Motor neuron (in vitro differentiated cells): ENCODE measurements around the gene OLFML3. TPM values are rescaled to one million over a fixed set of nuclear protein-coding genes. Genes with fewer than 3 reads are reported as not detected.
"Not testable (repeated sequence)": the region's sequence is repeated elsewhere in the genome, so short reads cannot be mapped to it uniquely, and the experiment has no call there.

Experiments
- ATAC-seq, 8 experiments: fragments of 200-7000 bp; cut with Tn5 transposase; replicated peaks in 6 of 8; 2 replicates each; pipeline ENCODE4 v1.8.0; 2021; ENCODE audit warnings: mild to moderate bottlenecking in 8 of 8, moderate library complexity in 8 of 8
- H3K27ac ChIP-seq, 2 donors: fragments of 250-450 bp; sonication (Bioruptor Pico); 2 replicates each; pipeline ENCODE4 v1.9.0; 2021; ENCODE audit warnings: antibody characterized with exemption in 2 of 2, mild to moderate bottlenecking in 2 of 2, moderate library complexity in 1 of 2
- H3K4me1 ChIP-seq, 2 donors: fragments of 250-450 bp; sonication (Bioruptor Pico); replicated peaks in 1 of 2; 2 replicates each; pipeline ENCODE4 v1.6.1; 2021; ENCODE audit warnings: antibody characterized with exemption in 2 of 2, mild to moderate bottlenecking in 2 of 2, moderate library complexity in 1 of 2
- H3K4me3 ChIP-seq, 5 donors: fragments of 250-450 bp; sonication (Bioruptor Pico); 2 replicates each; pipeline ENCODE4 v1.9.0; 2021; ENCODE audit warnings: antibody characterized with exemption in 5 of 5, mild to moderate bottlenecking in 5 of 5, moderate library complexity in 4 of 5
- WGBS, 10 experiments: fragments of 450-650 bp; shearing (Covaris generic); methylation state at CpG; one replicate each; pipeline ENCODE4 v1.0.0; 2022; 5-methylcytosine and 5-hydroxymethylcytosine counted together
- in situ Hi-C, 9 experiments: fragments of 400-800 bp; cut with MboI; loops; one replicate each; pipeline ENCODE4 v1.15.0; 2021; ENCODE audit warnings: low sequenced_read_pairs in 9 of 9, low pct_unique_long_range_greater_than_20kb in 2 of 9; ENCODE audit not compliant: unreplicated experiment in 9 of 9
- total RNA-seq, 8 experiments: library from RNA; unstranded; fragments of 300-600 nt; gene quantifications; 2 replicates each; pipeline versions ENCODE4 v1.2.3 to v1.2.4, GENCODE V29; 2022

OLFML3 gene
- total RNA-seq, 8 experiments from 2014 or later = 0.27 to 172 (median 3.8) TPM

DNA sequence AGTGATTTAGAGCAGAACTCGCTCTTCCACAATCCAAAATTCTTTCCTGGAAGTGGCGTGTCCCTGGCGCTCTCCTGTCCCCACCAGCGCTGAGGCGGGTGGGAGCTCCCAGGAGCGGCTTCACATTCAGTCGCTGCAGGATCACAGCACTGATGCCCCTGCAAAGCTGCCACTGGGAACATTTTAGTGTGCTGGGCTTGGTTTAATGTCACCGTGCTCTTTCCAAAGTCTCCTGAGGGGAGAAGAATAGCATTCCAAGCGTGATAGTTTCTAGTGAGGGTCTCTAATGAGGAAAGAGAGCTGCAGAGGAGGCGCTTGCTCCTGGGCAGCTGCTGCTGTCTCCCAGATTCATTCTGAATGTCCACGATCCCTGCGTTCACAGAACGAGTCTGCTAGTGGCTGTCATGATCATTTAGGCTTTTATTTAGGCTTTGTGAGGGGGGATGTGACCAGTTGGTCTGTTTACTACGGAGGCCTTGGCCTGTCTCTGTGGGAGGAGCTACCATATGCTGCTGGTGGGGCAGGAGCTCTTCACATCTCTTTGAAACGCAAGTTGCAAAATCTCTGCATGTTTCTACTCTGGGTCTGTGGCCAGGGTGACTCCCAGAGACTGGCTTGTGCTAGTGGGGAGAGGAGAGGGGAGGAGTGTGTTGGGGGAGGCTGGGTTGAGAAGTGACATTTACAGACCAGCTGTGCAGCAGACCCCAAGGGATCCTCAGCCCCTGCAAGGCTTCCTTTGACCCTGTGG, 23.4 kb downstream of the OLFML3 start:
- H3K4me3 ChIP-seq = no peak overlapping the region
- peaks cover 14 to 28% of the 10 kb centered on the region in 2 donors for H3K4me1 ChIP-seq
- 13 to 60% (median 52%) methylated on average over 3 to 9 of the region's 15 CpGs; no CpG with 5 or more reads in 5 of the 10 experiments for WGBS, 10 experiments
- peak; percentile 60 to 100 (median 82) for ATAC-seq
- peak overlapping the region in 1 of 2 donors; percentile 37 for H3K27ac ChIP-seq
- in situ Hi-C loops = no loop called here

DNA sequence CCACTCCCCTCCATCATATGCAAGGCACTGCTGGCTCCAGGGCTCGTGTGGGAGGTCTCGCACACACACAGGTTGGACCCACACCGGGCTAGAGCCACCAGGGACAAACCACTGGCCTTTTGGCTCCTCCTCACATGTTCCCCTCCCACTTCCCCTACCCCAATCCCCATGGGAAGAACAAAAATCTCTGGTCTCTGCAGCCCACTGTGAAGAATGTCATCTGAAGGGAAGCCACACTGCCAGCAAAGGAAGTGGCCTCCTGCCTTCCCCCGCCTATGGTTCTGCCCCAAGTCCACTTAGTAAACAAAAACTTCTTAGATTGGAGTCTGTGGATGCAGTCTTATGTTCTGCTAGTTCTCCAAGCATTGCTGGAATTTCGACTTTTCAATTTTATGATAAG, 24.2 kb downstream of the OLFML3 start:
- H3K4me1 ChIP-seq = peaks cover 15 to 28% of the 10 kb centered on the region in 2 donors
- ATAC-seq = peak in 1 of 8 experiments; percentile 2
- in situ Hi-C loops = no loop called here
- H3K27ac ChIP-seq = no peak overlapping the region
- WGBS, 10 experiments = 40 to 91% (median 70%) methylated on average over 1 to 5 of the region's 5 CpGs; no CpG with 5 or more reads in 2 of the 10 experiments
- no peak overlapping the region for H3K4me3 ChIP-seq

DNA sequence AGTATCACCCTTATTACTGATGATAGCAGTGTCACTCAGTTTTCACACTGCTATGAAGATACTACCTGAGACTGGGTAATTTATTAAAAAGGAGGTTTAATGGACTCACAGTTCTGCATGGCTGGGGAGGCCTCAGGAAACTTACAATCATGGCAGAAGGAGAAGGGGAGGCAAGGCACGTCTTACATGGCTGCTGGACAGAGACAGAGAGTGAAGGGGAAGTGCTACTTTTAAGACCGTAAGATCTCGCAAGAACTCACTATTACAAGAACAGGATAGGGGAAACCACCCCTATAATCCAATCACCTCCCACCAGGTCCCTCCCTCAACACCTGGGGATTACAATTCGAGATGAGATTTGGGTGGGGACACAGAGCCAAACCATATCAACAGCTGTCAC, 27.6 kb downstream of the OLFML3 start:
- ATAC-seq, H3K4me3 ChIP-seq, H3K27ac ChIP-seq, in situ Hi-C loops: not testable (repeated sequence)
- WGBS, 10 experiments = 80 to 100% (median 83%) methylated on average over 2 to 3 of the region's 4 CpGs; no CpG with 5 or more reads in 4 of the 10 experiments
- peaks cover 14 to 17% of the 10 kb centered on the region in 2 donors for H3K4me1 ChIP-seq

DNA sequence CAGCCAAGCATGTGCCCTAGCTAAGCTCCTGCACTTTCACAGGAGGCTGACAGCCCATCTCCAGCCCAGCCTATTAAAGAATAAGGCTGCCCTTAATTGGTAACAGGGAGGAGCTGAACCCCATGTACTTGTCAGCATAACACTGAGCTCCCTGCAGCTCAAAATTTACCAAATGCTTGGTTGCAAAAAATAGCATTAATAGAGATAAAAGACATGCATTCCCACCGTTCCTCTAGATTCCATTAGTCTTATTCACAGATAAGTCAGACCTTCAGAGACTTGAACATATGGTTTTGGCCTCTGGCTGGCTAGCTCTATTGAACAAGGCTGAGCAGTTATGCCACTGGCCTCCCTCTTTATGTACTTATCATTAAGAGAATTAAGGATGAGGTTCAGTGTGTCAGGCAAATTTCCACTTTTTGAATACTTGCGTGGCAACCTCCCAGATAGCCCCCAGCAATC, 29.2 kb downstream of the OLFML3 start:
- Histone ChIP-seq H3K4me3 (no peak overlapping the region), H3K27ac (no peak overlapping the region), H3K4me1 (peaks cover 1 to 4% of the 10 kb centered on the region in 2 donors)
- peak in 6 of 8 experiments; percentile 41 to 74 (median 54) for ATAC-seq
- in situ Hi-C loops = no loop called here
- 50 to 83% (median 60%) methylated on average over 1 to 2 of the region's 2 CpGs; no CpG with 5 or more reads in 3 of the 10 experiments for WGBS, 10 experiments

DNA sequence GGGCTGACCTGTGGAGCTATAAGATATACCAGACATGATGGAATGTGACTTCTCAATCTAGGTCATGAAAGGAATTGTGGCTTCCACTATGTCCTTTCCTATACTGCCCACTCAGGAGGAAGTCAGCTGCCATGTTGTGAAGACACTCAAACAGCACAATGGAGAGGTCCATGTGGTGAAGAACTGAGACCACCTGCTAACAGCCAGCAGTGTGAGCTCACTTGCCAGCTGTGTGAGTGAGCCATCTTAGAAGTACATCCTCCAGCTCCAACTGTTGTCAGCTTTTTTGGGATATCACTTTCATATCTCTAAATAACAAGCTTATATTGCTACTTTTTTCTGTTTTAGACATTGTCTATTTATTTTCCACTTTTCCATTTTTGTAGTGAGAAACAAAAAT, 29.7 kb downstream of the OLFML3 start:
- Histone ChIP-seq H3K27ac (no peak overlapping the region), H3K4me3 (no peak overlapping the region), H3K4me1 (peaks cover 0 to 3% of the 10 kb centered on the region in 2 donors)
- in situ Hi-C loops = no loop called here
- ATAC-seq = peak in 1 of 8 experiments; percentile 43

DNA sequence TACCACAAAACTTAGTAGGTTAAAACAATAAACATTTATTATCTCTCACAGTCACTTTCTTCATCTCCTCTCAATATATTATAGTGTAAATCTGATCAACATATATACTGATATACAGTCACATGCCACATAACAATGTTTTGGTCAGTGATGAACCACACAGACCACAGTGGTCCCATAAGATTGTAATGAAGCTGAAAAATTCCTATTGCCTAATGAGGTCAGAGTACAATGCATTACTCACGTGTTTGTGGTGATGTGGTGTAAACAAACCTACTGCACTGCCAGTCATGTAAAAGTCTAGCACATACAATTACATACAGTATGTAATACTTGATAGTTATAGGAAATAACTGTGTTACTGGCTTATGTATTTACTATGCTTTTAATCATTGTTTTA, 30.1 kb downstream of the OLFML3 start:
- in situ Hi-C loops = no loop called here
- Histone ChIP-seq H3K27ac (no peak overlapping the region), H3K4me3 (no peak overlapping the region), H3K4me1 (peaks cover 0 to 3% of the 10 kb centered on the region in 2 donors)
- peak in 1 of 8 experiments; percentile 29 for ATAC-seq
- WGBS, 10 experiments = 50 to 83% (median 78%) methylated on average over 1 of the region's 1 CpG; no CpG with 5 or more reads in 2 of the 10 experiments

DNA sequence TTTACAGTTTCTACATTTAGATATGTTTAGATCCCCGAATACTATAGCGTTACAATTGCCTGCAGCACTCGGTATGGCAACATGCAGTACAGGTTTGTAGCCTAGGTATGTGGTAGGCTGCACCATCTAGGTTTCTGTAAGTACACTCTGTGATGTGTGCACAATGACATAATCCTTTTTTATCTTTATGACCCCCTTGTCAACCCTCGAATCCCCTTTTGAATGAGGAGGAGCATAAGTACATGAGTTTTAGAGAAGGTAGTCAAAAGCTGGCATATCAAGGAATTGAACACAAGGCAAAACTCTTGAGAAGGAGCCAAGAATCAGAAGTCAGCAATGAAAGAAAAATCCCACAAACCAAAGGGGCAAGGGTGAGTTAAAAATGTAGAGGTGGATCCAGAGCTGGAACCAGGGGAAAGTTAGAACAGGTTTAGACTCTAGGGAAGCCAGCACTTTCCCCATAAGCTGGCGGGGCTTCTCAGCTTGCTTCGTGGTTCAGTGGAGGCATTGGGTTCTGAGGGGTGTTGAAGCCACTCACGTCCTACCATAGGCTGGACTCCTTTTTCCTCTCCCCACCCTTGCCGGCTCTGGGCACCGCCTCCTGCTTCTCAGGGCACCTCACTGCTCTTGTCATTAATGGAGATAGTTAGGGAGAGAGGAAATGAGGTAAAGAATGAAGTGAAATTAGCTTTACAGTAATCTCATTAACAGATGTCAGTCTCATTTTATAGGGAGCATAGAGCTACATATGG, 31.3 kb downstream of the OLFML3 start:
- Histone ChIP-seq H3K27ac (no peak overlapping the region), H3K4me3 (no peak overlapping the region), H3K4me1 (peaks cover 0 to 3% of the 10 kb centered on the region in 2 donors)
- no peak for ATAC-seq
- in situ Hi-C loops = no loop called here
- 24 to 93% (median 72%) methylated on average over 1 to 9 of the region's 9 CpGs for WGBS, 10 experiments

DNA sequence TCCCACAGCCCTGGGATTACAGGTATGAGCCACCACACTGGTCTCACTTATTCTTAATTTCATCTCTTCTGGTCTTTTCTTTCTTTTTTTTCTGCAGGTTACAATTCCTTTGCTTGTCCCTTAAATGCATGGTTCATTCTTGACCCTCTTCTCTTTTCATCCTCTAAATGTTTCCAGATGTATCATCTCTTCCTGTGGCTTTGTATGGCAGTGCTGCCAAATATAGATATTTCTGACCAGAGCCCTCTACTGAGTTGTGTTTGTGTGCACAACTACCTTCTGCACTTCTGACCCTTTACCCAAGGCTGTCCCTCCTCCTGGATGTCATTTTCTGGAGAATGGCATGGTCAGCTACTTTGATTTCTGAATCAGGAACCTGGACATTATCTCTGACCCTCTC, 32.5 kb downstream of the OLFML3 start:
- ATAC-seq = no peak
- Histone ChIP-seq H3K4me1 (peaks cover 0 to 3% of the 10 kb centered on the region in 2 donors), H3K27ac (no peak overlapping the region), H3K4me3 (no peak overlapping the region)
- in situ Hi-C loops = no loop called here

DNA sequence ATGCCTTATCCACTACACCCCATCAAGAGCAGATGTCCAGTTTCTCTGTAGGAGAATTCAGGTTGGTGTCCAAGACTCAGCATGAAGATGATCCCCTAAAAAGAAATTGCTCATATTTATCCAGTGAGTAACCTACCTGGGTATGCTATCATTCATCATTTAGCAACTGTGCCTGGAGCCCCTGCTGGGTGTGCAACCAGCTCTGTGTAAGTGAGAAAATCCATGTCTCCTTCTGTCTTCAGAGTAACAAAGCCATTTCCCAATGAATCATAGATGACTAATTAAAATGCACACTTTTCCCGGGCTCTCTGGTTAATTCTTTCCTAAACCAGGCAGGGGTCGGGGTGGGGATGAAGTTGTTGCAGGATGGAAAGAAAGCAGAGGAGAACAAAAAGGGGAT, 35.8 kb downstream of the OLFML3 start:
- 0 to 30% (median 10%) methylated on average over 2 of the region's 2 CpGs; no CpG with 5 or more reads in 1 of the 10 experiments for WGBS, 10 experiments
- H3K4me1 ChIP-seq = no peaks in the 10 kb centered on the region
- in situ Hi-C loops = no loop called here
- H3K27ac ChIP-seq = no peak overlapping the region
- H3K4me3 ChIP-seq = no peak overlapping the region
- peak in 1 of 8 experiments; percentile 21 for ATAC-seq

DNA sequence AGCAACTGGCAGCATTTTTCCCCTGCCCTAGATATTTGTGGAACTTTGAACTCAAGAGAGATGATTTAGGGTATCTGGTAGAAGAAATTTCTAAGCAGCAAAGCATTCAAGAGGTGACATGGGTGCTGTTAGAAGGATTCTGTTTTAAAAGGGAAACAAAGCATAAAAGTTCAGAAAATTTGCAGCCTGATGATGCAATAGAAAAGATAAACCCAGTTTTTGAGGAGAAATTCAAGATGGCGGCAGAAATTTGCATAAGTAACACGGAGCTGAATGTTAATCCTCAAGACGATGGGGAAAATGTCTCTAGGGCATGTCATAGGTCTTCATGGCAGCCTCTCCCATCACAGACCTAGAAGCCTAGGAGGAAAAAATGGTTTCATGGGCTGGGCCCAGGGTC, 40.5 kb downstream of the OLFML3 start:
- in situ Hi-C loops, ATAC-seq, H3K4me1 ChIP-seq, H3K4me3 ChIP-seq, H3K27ac ChIP-seq: not testable (repeated sequence)
- WGBS, 10 experiments = 49 to 93% (median 63%) methylated on average over 2 to 3 of the region's 3 CpGs; no CpG with 5 or more reads in 2 of the 10 experiments

DNA sequence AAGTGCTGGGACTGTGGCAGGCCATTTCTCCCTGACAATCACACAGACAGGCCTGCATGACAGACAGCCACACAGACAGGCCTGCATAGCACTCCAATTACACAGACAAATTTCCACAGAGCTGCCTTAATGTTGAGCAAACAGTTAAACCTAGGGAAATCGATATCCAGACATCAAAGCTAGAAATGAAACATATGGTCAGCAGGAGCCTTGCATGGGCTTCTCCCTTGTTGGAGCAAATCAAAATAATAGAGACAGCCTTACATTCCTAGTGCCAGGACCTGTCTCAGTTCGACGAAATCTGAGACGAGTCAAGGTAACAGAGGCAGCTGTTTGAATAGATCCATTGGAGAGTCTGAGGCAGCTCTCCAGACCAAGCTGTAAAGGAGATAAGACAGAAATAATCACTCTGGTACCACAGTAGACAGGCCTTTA, 42.4 kb downstream of the OLFML3 start:
- WGBS, 10 experiments = 0 to 83% (median 70%) methylated on average over 1 to 4 of the region's 4 CpGs; no CpG with 5 or more reads in 3 of the 10 experiments
- no peak overlapping the region for H3K4me3 ChIP-seq
- in situ Hi-C loops = no loop called here
- H3K27ac ChIP-seq = no peak overlapping the region
- H3K4me1 ChIP-seq = no peaks in the 10 kb centered on the region
- no peak for ATAC-seq

DNA sequence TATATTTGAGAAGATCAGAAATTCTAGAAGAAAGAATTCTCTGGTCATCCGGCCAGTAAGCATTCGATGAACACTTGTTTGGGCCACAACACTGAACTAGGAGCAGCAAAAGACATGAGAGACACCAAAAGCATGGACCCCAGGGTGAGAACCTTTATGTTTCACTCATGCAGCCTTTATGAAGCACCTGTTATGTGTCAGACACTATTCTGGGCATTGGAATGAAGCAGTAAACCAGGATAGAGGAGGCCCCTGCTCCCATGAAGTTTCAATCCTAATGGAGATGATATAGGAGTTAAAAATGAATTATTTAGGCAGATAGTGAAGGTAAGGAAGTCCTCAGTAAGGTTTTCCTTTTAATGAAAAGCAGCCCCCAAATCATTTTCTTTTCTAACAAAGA, 43.6 kb downstream of the OLFML3 start:
- in situ Hi-C loops = no loop called here
- H3K27ac ChIP-seq = no peak overlapping the region
- no peak overlapping the region for H3K4me3 ChIP-seq
- H3K4me1 ChIP-seq = no peaks in the 10 kb centered on the region
- ATAC-seq = no peak
- WGBS, 10 experiments = 88 to 100% (median 94%) methylated on average over 2 of the region's 2 CpGs; no CpG with 5 or more reads in 4 of the 10 experiments

DNA sequence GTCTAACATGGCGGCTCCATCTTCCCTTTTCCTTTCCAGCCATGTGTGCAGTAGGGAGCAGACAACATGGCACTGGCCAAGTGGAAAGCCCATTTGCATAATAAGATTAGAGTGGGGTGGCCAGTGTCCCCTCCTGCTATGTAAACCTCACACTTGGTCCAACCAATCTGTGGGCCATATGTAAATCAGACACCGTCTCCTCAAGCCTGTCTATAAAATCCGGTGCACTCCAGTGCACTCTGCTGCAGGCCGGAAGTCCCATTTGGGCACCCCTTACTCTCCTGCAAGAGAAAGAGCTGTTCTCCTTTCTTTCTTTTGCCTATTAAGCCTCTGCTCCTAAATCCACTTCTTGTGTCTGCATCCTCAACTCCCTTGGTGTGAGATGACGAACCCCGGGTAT, 44.1 kb downstream of the OLFML3 start:
- in situ Hi-C loops = no loop called here
- no peaks in the 10 kb centered on the region for H3K4me1 ChIP-seq
- ATAC-seq = peak in 3 of 8 experiments; percentile 9 to 94 (median 43)
- H3K27ac ChIP-seq = no peak overlapping the region
- 36 to 86% (median 78%) methylated on average over 1 to 6 of the region's 6 CpGs for WGBS, 10 experiments
- H3K4me3 ChIP-seq = no peak overlapping the region
